Activated naive CD4-positive, alpha-beta T cell treated with Interleukin-2 at 50 U/mL for 16 hours (primary cell): ENCODE measurements around the gene ALDH1L2.
"Not testable (repeated sequence)": the region's sequence is repeated elsewhere in the genome, so short reads cannot be mapped to it uniquely, and the experiment has no call there.

Experiments
- DNase-seq: peaks from one replicate; pipeline ENCODE4 v3.0.0-alpha.2; 2020

The ALDH1L2 gene

GRCh38 chr12:105030820-105031807, 53.1 kb downstream of the ALDH1L2 start:
- no peak for DNase-seq

- no peak for DNase-seq
Measured at GRCh38 chr12:105026411-105026810, 57.8 kb downstream of the ALDH1L2 start.

GRCh38 chr12:105025890-105026289, 58.4 kb downstream of the ALDH1L2 start:
- no peak for DNase-seq

- DNase-seq = no peak
Measured at GRCh38 chr12:105024928-105025327, 59.3 kb downstream of the ALDH1L2 start.

- DNase-seq = no peak
Measured at GRCh38 chr12:105020241-105020962, 63.9 kb downstream of the ALDH1L2 start.

- DNase-seq = no peak
Measured at GRCh38 chr12:105018776-105019175, 65.5 kb downstream of the ALDH1L2 start.

GRCh38 chr12:105018012-105018411, 66.2 kb downstream of the ALDH1L2 start:
- DNase-seq = no peak

- no peak for DNase-seq
Measured at GRCh38 chr12:105015543-105015942, 68.7 kb downstream of the ALDH1L2 start.

- DNase-seq = no peak
Measured at GRCh38 chr12:105014603-105015002, 69.7 kb downstream of the ALDH1L2 start.

- DNase-seq = no peak
Measured at GRCh38 chr12:105013892-105014291, 70.4 kb downstream of the ALDH1L2 start.

GRCh38 chr12:105001476-105001875, 82.8 kb downstream of the ALDH1L2 start:
- DNase-seq = no peak

GRCh38 chr12:104999347-104999685, 84.9 kb downstream of the ALDH1L2 start:
- DNase-seq = no peak

GRCh38 chr12:104998423-104999346, 85.6 kb downstream of the ALDH1L2 start:
- no peak for DNase-seq

GRCh38 chr12:104997541-104997940, 86.7 kb downstream of the ALDH1L2 start:
- DNase-seq = no peak

GRCh38 chr12:104994336-104994735, 89.9 kb downstream of the ALDH1L2 start:
- DNase-seq = no peak

- DNase-seq = no peak
Measured at GRCh38 chr12:104991565-104992128, 92.6 kb downstream of the ALDH1L2 start.

- no peak for DNase-seq
Measured at GRCh38 chr12:104990950-104991349, 93.3 kb downstream of the ALDH1L2 start.

GRCh38 chr12:104986022-104986941, 98.0 kb downstream of the ALDH1L2 start, which contains the start of gene NOPCHAP1:
Gene NOPCHAP1, plus strand, starts transcription at chr12:104986316. Its CDS starts 37 bp downstream, at chr12:104986353.
- peak; percentile 88 for DNase-seq

- DNase-seq = no peak
Measured at GRCh38 chr12:104985206-104985605, 99.1 kb downstream of the ALDH1L2 start.

- DNase-seq = not testable (repeated sequence)
Measured at GRCh38 chr12:104977688-104978087, 106.6 kb downstream of the ALDH1L2 start.

- no peak for DNase-seq
Measured at GRCh38 chr12:104976703-104977102, 107.6 kb downstream of the ALDH1L2 start.
